K562 (cell line): ENCODE results near the gene CFL1. TPM values are rescaled to one million over a fixed set of nuclear protein-coding genes. Genes with fewer than 3 reads are reported as not detected.

ENCODE experiments used
- BHLHE40 ChIP-seq: IDR thresholded peaks from 2 replicates; pipeline ENCODE4 v1.6.1; 2011; ENCODE audit warnings: low read length, improper control_type of control experiment
- CEBPG ChIP-seq, 3 experiments: fragments of 200-800 bp in 1 of 3; sonication (Bioruptor generic) in 1 of 3; sonication (generic) in 1 of 3; formaldehyde crosslinking in 1 of 3; IDR thresholded peaks in 2 of 3; conservative IDR thresholded peaks in 1 of 3; 2 replicates each; pipeline versions ENCODE4 v1.6.1 to v1.8.0; 2016 to 2022; ENCODE audit warnings: missing compliant biosample characterization in 2 of 3, missing genetic modification characterization in 2 of 3, mild to moderate bottlenecking in 1 of 3, missing genetic modification reagents in 1 of 3
- DDX20 ChIP-seq: fragments of 450-650 bp; IDR thresholded peaks from 2 replicates; pipeline ENCODE4 v1.6.1; 2016; ENCODE audit warnings: missing genetic modification characterization, low read depth, mild to moderate bottlenecking, missing compliant biosample characterization, moderate library complexity
- FOXJ2 ChIP-seq: fragments of 200-800 bp; sonication (Bioruptor generic); IDR thresholded peaks from 2 replicates; pipeline ENCODE4 v1.6.1; 2016; ENCODE audit warnings: missing genetic modification characterization, missing compliant biosample characterization
- FUS ChIP-seq: fragments of 200-400 bp; formaldehyde crosslinking; optimal IDR thresholded peaks from 2 replicates; pipeline ENCODE3; 2017; ENCODE audit warnings: low read depth, low read length
- GABPB1 ChIP-seq: sonication (generic); formaldehyde crosslinking; IDR thresholded peaks from 2 replicates; pipeline ENCODE4 v1.8.0; 2022; ENCODE audit warnings: mild to moderate bottlenecking, missing genetic modification reagents
- HMG20B ChIP-seq: fragments of 250-450 bp; sonication (Bioruptor Pico); IDR thresholded peaks from 2 replicates; pipeline ENCODE4 v1.5.0; 2021; ENCODE audit warnings: mild to moderate bottlenecking
- KDM2B ChIP-seq: fragments of 250-450 bp; sonication (Bioruptor Pico); IDR thresholded peaks from 2 replicates; pipeline ENCODE4 v1.8.0; 2021; ENCODE audit warnings: mild to moderate bottlenecking, moderate library complexity
- MCM2 ChIP-seq: fragments of 450-650 bp; IDR thresholded peaks from 2 replicates; pipeline ENCODE4 v1.6.1; 2017; ENCODE audit warnings: low read depth, mild to moderate bottlenecking
- SMAD2 ChIP-seq: fragments of 150-350 bp; IDR thresholded peaks from 2 replicates; pipeline ENCODE4 v1.6.1; 2014; ENCODE audit warnings: low read depth, mild to moderate bottlenecking, low read length
- SREBF1 ChIP-seq: fragments of 150-350 bp; IDR thresholded peaks from 2 replicates; pipeline ENCODE4 v1.6.1; 2014; ENCODE audit warnings: antibody characterized with exemption, low read depth, low read length, borderline replicate concordance
- SRF ChIP-seq, 2 experiments: fragments of 250-450, 450-650 bp in 1 of 2; sonication (Bioruptor Pico) in 1 of 2; sonication (generic) in 1 of 2; formaldehyde crosslinking; IDR thresholded peaks; 2 replicates each; pipeline versions ENCODE4 v1.5.0 to v1.5.1; 2020 to 2022; ENCODE audit warnings: mild to moderate bottlenecking in 1 of 2, missing genetic modification reagents in 1 of 2
- TARDBP ChIP-seq: fragments of 450-650 bp; IDR thresholded peaks from 2 replicates; pipeline ENCODE4 v1.6.1; 2016
- TFAM ChIP-seq: fragments of 250-450 bp; sonication (Bioruptor Pico); conservative IDR thresholded peaks from 2 replicates; pipeline ENCODE4 v1.5.0; 2021; ENCODE audit warnings: mild to moderate bottlenecking, moderate library complexity
- polyA plus RNA-seq, 8 experiments: library from polyadenylated mRNA; depleted of rRNA in 4 of 8; stranded (reverse) in 5 of 8; unstranded in 3 of 8; fragments of >200 nt; fragmentation: Nextera tagmentation in 2 of 8; fragmentation: Illumina TruSeq in 1 of 8; extraction: Ambion mirVana in 2 of 8; extraction: Trizol in 1 of 8; gene quantifications; 2 replicates each; pipeline versions ENCODE4 v1.2.1 to v1.2.3, GENCODE V29; 2011 to 2014; ENCODE audit warnings: inconsistent platforms in 1 of 8, missing spikeins in 1 of 8
- total RNA-seq, 7 experiments: library from RNA; depleted of rRNA in 6 of 7; stranded (reverse); fragments of >200 nt in 6 of 7; fragmentation: Illumina TruSeq in 2 of 7; extraction: Trizol in 2 of 7; gene quantifications; 2 replicates each; pipeline versions ENCODE4 v1.2.1 to v1.2.3, GENCODE V29; 2011 to 2021; ENCODE audit warnings: low replicate concordance in 1 of 7
- TF ChIP-seq, protein P1 (sequence below): sonication (generic); formaldehyde crosslinking; IDR thresholded peaks from 2 replicates; pipeline ENCODE4 v1.8.0; 2023; ENCODE audit warnings: mild to moderate bottlenecking, missing genetic modification reagents
- TF ChIP-seq, protein P2 (sequence below): fragments of 450-650 bp; formaldehyde crosslinking; IDR thresholded peaks from 2 replicates; pipeline ENCODE4 v1.4.0; 2022; ENCODE audit warnings: missing genetic modification characterization
- TF ChIP-seq, protein P3 (sequence below): IDR thresholded peaks from 2 replicates; pipeline ENCODE4 v1.6.1; 2012; ENCODE audit warnings: low read depth, low read length, improper control_type of control experiment, borderline replicate concordance
- TF ChIP-seq, protein P4 (sequence below): fragments of 450-650 bp; IDR thresholded peaks from 2 replicates; pipeline ENCODE4 v1.6.1; 2016; ENCODE audit warnings: antibody characterized with exemption
- TF ChIP-seq, protein P5 (sequence below): sonication (generic); formaldehyde crosslinking; IDR thresholded peaks from 2 replicates; pipeline ENCODE4 v1.4.0; 2020; ENCODE audit warnings: mild to moderate bottlenecking, missing genetic modification reagents

CFL1 gene
- total and polyA plus RNA-seq, 9 of the 15 experiments (the other 6 are each of a cell fraction or from before 2014, with no cell fraction given) = 105 to 1,101 (median 859) TPM

DNA sequence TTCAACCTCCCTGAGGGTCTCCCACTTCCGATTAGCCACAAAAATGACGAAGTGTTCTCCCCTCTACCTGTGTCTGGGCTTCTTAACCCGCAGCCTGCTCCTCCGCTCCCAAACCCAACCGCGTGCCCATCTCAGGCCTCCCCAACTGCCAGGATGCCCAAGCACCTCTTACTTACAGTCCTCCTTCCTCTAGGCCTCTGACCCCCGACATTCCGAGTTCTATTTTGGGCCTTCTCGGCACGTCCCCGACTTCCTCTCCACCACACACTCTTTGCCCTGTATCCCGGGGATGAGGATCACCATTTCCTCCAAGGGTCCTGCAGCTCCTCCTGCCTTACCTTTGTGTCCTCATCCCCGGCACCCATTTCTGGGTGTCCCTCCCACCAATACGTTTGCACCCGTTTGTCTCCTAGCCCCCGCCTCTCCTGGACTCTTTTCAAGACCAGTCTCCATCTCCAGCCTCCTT is 1.9 kb upstream of the CFL1 start (continued):
- TF ChIP-seq, protein P1, sequence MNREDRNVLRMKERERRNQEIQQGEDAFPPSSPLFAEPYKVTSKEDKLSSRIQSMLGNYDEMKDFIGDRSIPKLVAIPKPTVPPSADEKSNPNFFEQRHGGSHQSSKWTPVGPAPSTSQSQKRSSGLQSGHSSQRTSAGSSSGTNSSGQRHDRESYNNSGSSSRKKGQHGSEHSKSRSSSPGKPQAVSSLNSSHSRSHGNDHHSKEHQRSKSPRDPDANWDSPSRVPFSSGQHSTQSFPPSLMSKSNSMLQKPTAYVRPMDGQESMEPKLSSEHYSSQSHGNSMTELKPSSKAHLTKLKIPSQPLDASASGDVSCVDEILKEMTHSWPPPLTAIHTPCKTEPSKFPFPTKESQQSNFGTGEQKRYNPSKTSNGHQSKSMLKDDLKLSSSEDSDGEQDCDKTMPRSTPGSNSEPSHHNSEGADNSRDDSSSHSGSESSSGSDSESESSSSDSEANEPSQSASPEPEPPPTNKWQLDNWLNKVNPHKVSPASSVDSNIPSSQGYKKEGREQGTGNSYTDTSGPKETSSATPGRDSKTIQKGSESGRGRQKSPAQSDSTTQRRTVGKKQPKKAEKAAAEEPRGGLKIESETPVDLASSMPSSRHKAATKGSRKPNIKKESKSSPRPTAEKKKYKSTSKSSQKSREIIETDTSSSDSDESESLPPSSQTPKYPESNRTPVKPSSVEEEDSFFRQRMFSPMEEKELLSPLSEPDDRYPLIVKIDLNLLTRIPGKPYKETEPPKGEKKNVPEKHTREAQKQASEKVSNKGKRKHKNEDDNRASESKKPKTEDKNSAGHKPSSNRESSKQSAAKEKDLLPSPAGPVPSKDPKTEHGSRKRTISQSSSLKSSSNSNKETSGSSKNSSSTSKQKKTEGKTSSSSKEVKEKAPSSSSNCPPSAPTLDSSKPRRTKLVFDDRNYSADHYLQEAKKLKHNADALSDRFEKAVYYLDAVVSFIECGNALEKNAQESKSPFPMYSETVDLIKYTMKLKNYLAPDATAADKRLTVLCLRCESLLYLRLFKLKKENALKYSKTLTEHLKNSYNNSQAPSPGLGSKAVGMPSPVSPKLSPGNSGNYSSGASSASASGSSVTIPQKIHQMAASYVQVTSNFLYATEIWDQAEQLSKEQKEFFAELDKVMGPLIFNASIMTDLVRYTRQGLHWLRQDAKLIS (CRISPR knock-in tag) = no peak
- TF ChIP-seq SREBF1 = no peak
- TF ChIP-seq FOXJ2 = no peak
- TF ChIP-seq, protein P2, sequence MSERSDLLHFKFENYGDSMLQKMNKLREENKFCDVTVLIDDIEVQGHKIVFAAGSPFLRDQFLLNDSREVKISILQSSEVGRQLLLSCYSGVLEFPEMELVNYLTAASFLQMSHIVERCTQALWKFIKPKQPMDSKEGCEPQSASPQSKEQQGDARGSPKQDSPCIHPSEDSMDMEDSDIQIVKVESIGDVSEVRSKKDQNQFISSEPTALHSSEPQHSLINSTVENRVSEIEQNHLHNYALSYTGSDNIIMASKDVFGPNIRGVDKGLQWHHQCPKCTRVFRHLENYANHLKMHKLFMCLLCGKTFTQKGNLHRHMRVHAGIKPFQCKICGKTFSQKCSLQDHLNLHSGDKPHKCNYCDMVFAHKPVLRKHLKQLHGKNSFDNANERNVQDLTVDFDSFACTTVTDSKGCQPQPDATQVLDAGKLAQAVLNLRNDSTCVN = peak; percentile 95
- no peak for TF ChIP-seq BHLHE40
- TF ChIP-seq, protein P3, sequence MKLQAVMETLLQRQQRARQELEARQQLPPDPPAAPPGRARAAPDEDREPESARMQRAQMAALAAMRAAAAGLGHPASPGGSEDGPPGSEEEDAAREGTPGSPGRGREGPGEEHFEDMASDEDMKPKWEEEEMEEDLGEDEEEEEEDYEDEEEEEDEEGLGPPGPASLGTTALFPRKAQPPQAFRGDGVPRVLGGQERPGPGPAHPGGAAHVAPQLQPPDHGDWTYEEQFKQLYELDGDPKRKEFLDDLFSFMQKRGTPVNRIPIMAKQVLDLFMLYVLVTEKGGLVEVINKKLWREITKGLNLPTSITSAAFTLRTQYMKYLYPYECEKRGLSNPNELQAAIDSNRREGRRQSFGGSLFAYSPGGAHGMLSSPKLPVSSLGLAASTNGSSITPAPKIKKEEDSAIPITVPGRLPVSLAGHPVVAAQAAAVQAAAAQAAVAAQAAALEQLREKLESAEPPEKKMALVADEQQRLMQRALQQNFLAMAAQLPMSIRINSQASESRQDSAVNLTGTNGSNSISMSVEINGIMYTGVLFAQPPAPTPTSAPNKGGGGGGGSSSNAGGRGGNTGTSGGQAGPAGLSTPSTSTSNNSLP = no peak
- no peak for TF ChIP-seq TFAM
- no peak for TF ChIP-seq SMAD2
- no peak for TF ChIP-seq SRF (CRISPR knock-in tag; IDR thresholded peaks at IDR 0.05)
- no peak for TF ChIP-seq HMG20B (CRISPR knock-in tag)
- no peak for TF ChIP-seq DDX20 (tag)
- TF ChIP-seq FUS = no peak
- no peak for TF ChIP-seq MCM2
- no peak for TF ChIP-seq TARDBP
- no peak for TF ChIP-seq KDM2B (CRISPR knock-in tag)
- no peak for TF ChIP-seq GABPB1 (CRISPR knock-in tag)
- TF ChIP-seq, protein P4, sequence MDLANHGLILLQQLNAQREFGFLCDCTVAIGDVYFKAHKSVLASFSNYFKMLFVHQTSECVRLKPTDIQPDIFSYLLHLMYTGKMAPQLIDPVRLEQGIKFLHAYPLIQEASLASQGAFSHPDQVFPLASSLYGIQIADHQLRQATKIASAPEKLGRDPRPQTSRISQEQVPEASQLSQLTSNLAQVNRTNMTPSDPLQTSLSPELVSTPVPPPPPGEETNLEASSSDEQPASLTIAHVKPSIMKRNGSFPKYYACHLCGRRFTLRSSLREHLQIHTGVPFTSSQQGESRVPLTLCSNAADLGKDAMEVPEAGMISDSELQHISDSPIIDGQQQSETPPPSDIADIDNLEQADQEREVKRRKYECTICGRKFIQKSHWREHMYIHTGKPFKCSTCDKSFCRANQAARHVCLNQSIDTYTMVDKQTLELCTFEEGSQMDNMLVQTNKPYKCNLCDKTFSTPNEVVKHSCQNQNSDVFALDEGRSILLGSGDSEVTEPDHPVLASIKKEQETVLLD = no peak
- no peak for TF ChIP-seq CEBPG (CRISPR knock-in tag; IDR thresholded peaks at IDR 0.05)
- TF ChIP-seq CEBPG (tag; conservative IDR thresholded peaks at IDR 0.05 in 1 of 2, IDR thresholded peaks at IDR 0.05 in 1 of 2) = no peak
- TF ChIP-seq, protein P5, sequence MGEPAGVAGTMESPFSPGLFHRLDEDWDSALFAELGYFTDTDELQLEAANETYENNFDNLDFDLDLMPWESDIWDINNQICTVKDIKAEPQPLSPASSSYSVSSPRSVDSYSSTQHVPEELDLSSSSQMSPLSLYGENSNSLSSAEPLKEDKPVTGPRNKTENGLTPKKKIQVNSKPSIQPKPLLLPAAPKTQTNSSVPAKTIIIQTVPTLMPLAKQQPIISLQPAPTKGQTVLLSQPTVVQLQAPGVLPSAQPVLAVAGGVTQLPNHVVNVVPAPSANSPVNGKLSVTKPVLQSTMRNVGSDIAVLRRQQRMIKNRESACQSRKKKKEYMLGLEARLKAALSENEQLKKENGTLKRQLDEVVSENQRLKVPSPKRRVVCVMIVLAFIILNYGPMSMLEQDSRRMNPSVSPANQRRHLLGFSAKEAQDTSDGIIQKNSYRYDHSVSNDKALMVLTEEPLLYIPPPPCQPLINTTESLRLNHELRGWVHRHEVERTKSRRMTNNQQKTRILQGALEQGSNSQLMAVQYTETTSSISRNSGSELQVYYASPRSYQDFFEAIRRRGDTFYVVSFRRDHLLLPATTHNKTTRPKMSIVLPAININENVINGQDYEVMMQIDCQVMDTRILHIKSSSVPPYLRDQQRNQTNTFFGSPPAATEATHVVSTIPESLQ (CRISPR knock-in tag) = no peak
